GM19035 (cell line): ENCODE measurements around the gene SIRPA.

Experiments used
- ATAC-seq: cut with Tn5 transposase; IDR thresholded peaks from one replicate; pipeline ENCODE4 v1.9.1; 2021; ENCODE audit not compliant: unreplicated experiment

Gene SIRPA

GRCh38 chr20:1979106-1979778 lies 84.0 kb downstream of the SIRPA start:
- ATAC-seq: no peak

- ATAC-seq: no peak
Measured at GRCh38 chr20:1982686-1983085, 87.5 kb downstream of the SIRPA start.

- no peak for ATAC-seq
Measured at GRCh38 chr20:1983301-1983700, 88.1 kb downstream of the SIRPA start.

GRCh38 chr20:1987826-1988225 lies 92.6 kb downstream of the SIRPA start:
- no peak for ATAC-seq
